ENCODE data around the gene MINK1. TPM values are rescaled to one million over a fixed set of nuclear protein-coding genes. Genes with fewer than 3 reads are reported as not detected.
"Not testable (repeated sequence)": the region's sequence is repeated elsewhere in the genome, so short reads cannot be mapped to it uniquely, and the experiment has no call there.

MINK1 gene
- total RNA-seq, 1 experiment from 2014 or later: 68.8 TPM

DNA sequence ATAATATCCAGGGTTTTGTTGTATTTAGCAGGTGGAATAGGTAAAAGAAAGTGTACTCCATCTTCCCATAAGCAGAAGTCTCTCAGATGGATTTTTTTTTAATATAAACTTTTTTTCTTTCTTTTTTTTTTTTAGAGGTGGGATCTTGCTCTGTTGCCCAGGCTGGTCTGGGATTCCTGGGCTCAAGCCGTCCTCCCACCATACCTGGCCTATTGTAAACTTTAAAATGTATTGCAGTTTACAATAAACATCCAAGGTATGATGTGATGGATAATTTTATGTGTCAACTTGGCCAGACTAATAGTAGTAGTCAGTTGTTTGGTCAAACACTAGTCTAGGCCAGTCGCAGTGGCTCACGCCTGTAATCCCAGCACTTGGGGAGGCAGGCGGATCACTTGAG is 88.2 kb downstream of the MINK1 start:
- Histone ChIP-seq H3K27me3 (ENCODE audit: insufficient read depth, low read length) (no peaks in the 10 kb centered on the region), H3K9me3 (ENCODE audit: control insufficient read depth, low read depth, low read length) (no peaks in the 10 kb centered on the region), H3K56ac (ENCODE audit: insufficient read length, low read depth, low read length) (no peak overlapping the region), H4K8ac (replicated peaks; ENCODE audit: insufficient read length, low read depth, low read length) (no peak overlapping the region), H3K23ac (ENCODE audit: insufficient read length, low read depth, low read length) (no peak overlapping the region), H2BK20ac (ENCODE audit: low read depth, low read length, poor library complexity, severe bottlenecking) (no peak overlapping the region), H2AFZ (ENCODE audit: low read length) (no peak overlapping the region), H3K79me2 (ENCODE audit: insufficient read depth, low read length) (no peaks in the 10 kb centered on the region), H3K14ac (ENCODE audit: insufficient read depth, low read length) (no peak overlapping the region), H3K4me1 (ENCODE audit: insufficient read depth, low read length) (peaks cover 3% of the 10 kb centered on the region; the same call in 1 of the 2 replicates), H4K20me1 (ENCODE audit: control insufficient read depth, insufficient read depth, insufficient read length) (no peaks in the 10 kb centered on the region), H4K5ac (ENCODE audit: insufficient read length, low read depth, low read length) (no peak overlapping the region), H4K91ac (ENCODE audit: insufficient read length, low read depth, low read length) (no peak overlapping the region), H3T11ph (ENCODE audit: low read length) (no peak overlapping the region), H3K9ac (ENCODE audit: extremely low read depth, insufficient read length, low read length) (no peak overlapping the region), H2BK5ac (ENCODE audit: insufficient read length, low read length) (no peak overlapping the region), H3K79me1 (ENCODE audit: insufficient read depth, low read depth, low read length, poor library complexity, severe bottlenecking) (no peaks in the 10 kb centered on the region), H2BK12ac (ENCODE audit: insufficient read length, low read depth, low read length) (no peak overlapping the region), H3K4me2 (ENCODE audit: insufficient read depth, insufficient read length, low read length) (no peak overlapping the region), H2BK15ac (ENCODE audit: low read depth, low read length) (no peak overlapping the region), H2BK120ac (ENCODE audit: low read depth, low read length, poor library complexity, severe bottlenecking) (no peak overlapping the region), H2AK5ac (ENCODE audit: insufficient read length, low read length) (no peak overlapping the region), H3K27ac (ENCODE audit: insufficient read length, low read depth, low read length) (no peak overlapping the region), H3K18ac (ENCODE audit: insufficient read length, low read depth, low read length) (no peak overlapping the region), H3K23me2 (ENCODE audit: insufficient read length, low read depth, low read length, poor library complexity, severe bottlenecking) (no peaks in the 10 kb centered on the region), H3K4ac (ENCODE audit: low read depth, low read length) (no peak overlapping the region)
- Mint-ChIP-seq H3K27me3 (ENCODE audit: low read depth) (no peaks in the 10 kb centered on the region), H3K4me1 (peaks cover 7% of the 10 kb centered on the region in 2 experiments), H3K36me3 (ENCODE audit: insufficient read depth in 1 of 3, low read depth in 3 of 3) (no peaks in the 10 kb centered on the region), H3K4me3 (no peak overlapping the region), H3K27ac (no peak overlapping the region), H3K9me3 (no peaks in the 10 kb centered on the region)
- no CpG with 5 or more reads among the region's 4 CpGs for WGBS (ENCODE audit: extremely low coverage, insufficient read length, low lambda C conversion rate)
- TF ChIP-seq, protein P1, sequence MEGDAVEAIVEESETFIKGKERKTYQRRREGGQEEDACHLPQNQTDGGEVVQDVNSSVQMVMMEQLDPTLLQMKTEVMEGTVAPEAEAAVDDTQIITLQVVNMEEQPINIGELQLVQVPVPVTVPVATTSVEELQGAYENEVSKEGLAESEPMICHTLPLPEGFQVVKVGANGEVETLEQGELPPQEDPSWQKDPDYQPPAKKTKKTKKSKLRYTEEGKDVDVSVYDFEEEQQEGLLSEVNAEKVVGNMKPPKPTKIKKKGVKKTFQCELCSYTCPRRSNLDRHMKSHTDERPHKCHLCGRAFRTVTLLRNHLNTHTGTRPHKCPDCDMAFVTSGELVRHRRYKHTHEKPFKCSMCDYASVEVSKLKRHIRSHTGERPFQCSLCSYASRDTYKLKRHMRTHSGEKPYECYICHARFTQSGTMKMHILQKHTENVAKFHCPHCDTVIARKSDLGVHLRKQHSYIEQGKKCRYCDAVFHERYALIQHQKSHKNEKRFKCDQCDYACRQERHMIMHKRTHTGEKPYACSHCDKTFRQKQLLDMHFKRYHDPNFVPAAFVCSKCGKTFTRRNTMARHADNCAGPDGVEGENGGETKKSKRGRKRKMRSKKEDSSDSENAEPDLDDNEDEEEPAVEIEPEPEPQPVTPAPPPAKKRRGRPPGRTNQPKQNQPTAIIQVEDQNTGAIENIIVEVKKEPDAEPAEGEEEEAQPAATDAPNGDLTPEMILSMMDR (conservative IDR thresholded peaks at IDR 0.05): no peak
- no peak for DNase-seq

DNA sequence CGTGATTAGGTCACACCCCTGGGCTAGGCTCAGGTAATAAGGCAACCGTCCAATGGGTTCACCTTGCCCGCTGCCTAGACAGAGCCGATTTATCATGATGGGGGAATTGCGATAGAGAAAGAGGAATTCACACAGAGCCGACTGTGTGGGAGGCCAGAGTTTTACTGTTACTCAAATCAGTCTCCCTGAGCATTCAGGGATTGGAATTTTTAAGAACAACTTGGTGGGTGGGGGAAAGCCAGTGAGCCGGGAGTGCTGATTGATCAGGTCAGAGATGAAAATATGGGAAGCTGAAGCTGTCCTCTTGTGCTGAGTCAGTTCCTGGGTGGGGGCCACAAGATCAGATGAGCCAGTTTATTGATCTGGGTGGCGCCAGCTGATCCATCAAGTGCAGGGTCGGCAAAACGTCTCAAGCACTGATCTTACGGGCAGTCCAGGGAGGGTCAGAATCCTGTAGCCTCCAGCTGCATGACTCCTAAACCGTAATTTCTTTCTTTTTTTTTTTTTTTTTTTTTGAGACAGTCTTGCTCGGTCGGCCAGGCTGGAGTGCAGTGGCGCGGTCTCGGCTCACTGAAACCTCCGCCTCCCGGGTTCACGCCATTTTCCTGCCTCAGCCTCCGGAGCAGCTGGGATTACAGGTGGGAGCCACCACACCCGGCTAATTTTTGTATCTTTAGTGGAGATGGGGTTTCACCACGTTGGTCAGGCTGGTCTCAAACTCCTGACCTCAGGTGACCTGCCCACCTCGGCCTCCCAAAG is 93.6 kb downstream of the MINK1 start:
- H3K23ac ChIP-seq (ENCODE audit: insufficient read length, low read depth, low read length); H3T11ph ChIP-seq (ENCODE audit: low read length); H3K4me2 ChIP-seq (ENCODE audit: insufficient read depth, insufficient read length, low read length); H3K14ac ChIP-seq (ENCODE audit: insufficient read depth, low read length); H4K8ac ChIP-seq (replicated peaks; ENCODE audit: insufficient read length, low read depth, low read length); H3K27ac ChIP-seq (ENCODE audit: insufficient read length, low read depth, low read length); DNase-seq; H3K4ac ChIP-seq (ENCODE audit: low read depth, low read length); H3K4me3 Mint-ChIP-seq; H2AK5ac ChIP-seq (ENCODE audit: insufficient read length, low read length); H2BK5ac ChIP-seq (ENCODE audit: insufficient read length, low read length); H3K4me1 ChIP-seq (ENCODE audit: insufficient read depth, low read length); H3K23me2 ChIP-seq (ENCODE audit: insufficient read length, low read depth, low read length, poor library complexity, severe bottlenecking); H2AFZ ChIP-seq (ENCODE audit: low read length); H3K56ac ChIP-seq (ENCODE audit: insufficient read length, low read depth, low read length); H3K79me1 ChIP-seq (ENCODE audit: insufficient read depth, low read depth, low read length, poor library complexity, severe bottlenecking); H3K27me3 ChIP-seq (ENCODE audit: insufficient read depth, low read length); H2BK120ac ChIP-seq (ENCODE audit: low read depth, low read length, poor library complexity, severe bottlenecking); H4K20me1 ChIP-seq (ENCODE audit: control insufficient read depth, insufficient read depth, insufficient read length); H2BK20ac ChIP-seq (ENCODE audit: low read depth, low read length, poor library complexity, severe bottlenecking); H3K9ac ChIP-seq (ENCODE audit: extremely low read depth, insufficient read length, low read length); H3K27me3 Mint-ChIP-seq (ENCODE audit: low read depth); H3K18ac ChIP-seq (ENCODE audit: insufficient read length, low read depth, low read length); H3K9me3 ChIP-seq (ENCODE audit: control insufficient read depth, low read depth, low read length); H2BK15ac ChIP-seq (ENCODE audit: low read depth, low read length); H4K91ac ChIP-seq (ENCODE audit: insufficient read length, low read depth, low read length); H3K79me2 ChIP-seq (ENCODE audit: insufficient read depth, low read length); H2BK12ac ChIP-seq (ENCODE audit: insufficient read length, low read depth, low read length); H4K5ac ChIP-seq (ENCODE audit: insufficient read length, low read depth, low read length); H3K4me1 Mint-ChIP-seq; H3K9me3 Mint-ChIP-seq: not testable (repeated sequence)
- WGBS (ENCODE audit: extremely low coverage, insufficient read length, low lambda C conversion rate): no CpG with 5 or more reads among the region's 24 CpGs
- H3K27ac Mint-ChIP-seq: peak overlapping the region in 2 of 3 experiments; percentile 19 to 56; a peak in 1 of 7 replicates
- peaks cover 2 to 16% (median 8%) of the 10 kb centered on the region in 3 experiments; a peak in 5 of 7 replicates for H3K36me3 Mint-ChIP-seq (ENCODE audit: insufficient read depth in 1 of 3, low read depth in 3 of 3)
